ENCODE data around the gene NPAS3. TPM values are rescaled to one million over a fixed set of nuclear protein-coding genes. Genes with fewer than 3 reads are reported as not detected.

Gene NPAS3
- total RNA-seq, 6 donors from 2014 or later = 0.30 to 0.77 (median 0.59) TPM; not detected in 2

- H3K27me3 ChIP-seq = no peaks in the 10 kb centered on the region
- TF ChIP-seq CTCF (IDR thresholded peaks at IDR 0.05) = no peak
- no peak for ATAC-seq (ENCODE audit: low FRiP score in 2 of 2)
- H3K4me3 ChIP-seq = no peak overlapping the region
- no peaks in the 10 kb centered on the region for H3K36me3 ChIP-seq
- no peak overlapping the region for H3K27ac ChIP-seq
- no peak for DNase-seq
- H3K4me1 ChIP-seq = no peaks in the 10 kb centered on the region
- H3K9me3 ChIP-seq = no peaks in the 10 kb centered on the region
- 63 to 76% methylated on average over 1 of the region's 1 CpG for WGBS, 2 donors
These were observed 625.2 kb downstream of the NPAS3 start for GRCh38 chr14:33563901-33564197.

GRCh38 chr14:33564774-33565630 lies 626.3 kb downstream of the NPAS3 start:
- WGBS, 2 donors = 58 to 64% methylated on average over 3 of the region's 3 CpGs
- no peak for ATAC-seq (ENCODE audit: low FRiP score in 2 of 2)
- H3K27ac ChIP-seq = no peak overlapping the region
- no peak overlapping the region for H3K4me3 ChIP-seq
- DNase-seq = no peak
- H3K9me3 ChIP-seq = no peaks in the 10 kb centered on the region
- H3K36me3 ChIP-seq = no peaks in the 10 kb centered on the region
- H3K27me3 ChIP-seq = no peaks in the 10 kb centered on the region
- peaks cover 0 to 5% (median 0%) of the 10 kb centered on the region in 4 donors for H3K4me1 ChIP-seq
- TF ChIP-seq POLR2AphosphoS5 (IDR thresholded peaks at IDR 0.05) (no peak), EP300 (IDR thresholded peaks at IDR 0.05) (no peak), CTCF (IDR thresholded peaks at IDR 0.05) (no peak), POLR2A (IDR thresholded peaks at IDR 0.05) (no peak)

- H3K27ac ChIP-seq = no peak overlapping the region
- 90 to 95% methylated on average over 9 of the region's 9 CpGs for WGBS, 2 donors
These were observed 627.4 kb downstream of the NPAS3 start for GRCh38 chr14:33566082-33566481.

GRCh38 chr14:33567023-33567728 lies 628.5 kb downstream of the NPAS3 start:
- Histone ChIP-seq H3K4me1 (peaks cover 0 to 5% (median 0%) of the 10 kb centered on the region in 4 donors), H3K9me3 (no peaks in the 10 kb centered on the region), H3K36me3 (no peaks in the 10 kb centered on the region), H3K27ac (no peak overlapping the region), H3K27me3 (no peaks in the 10 kb centered on the region), H3K4me3 (no peak overlapping the region)
- 68 to 78% methylated on average over 10 of the region's 10 CpGs for WGBS, 2 donors
- TF ChIP-seq POLR2A (IDR thresholded peaks at IDR 0.05) = no peak
- no peak for TF ChIP-seq CTCF (IDR thresholded peaks at IDR 0.05)
- no peak for TF ChIP-seq POLR2AphosphoS5 (IDR thresholded peaks at IDR 0.05)
- TF ChIP-seq EP300 (IDR thresholded peaks at IDR 0.05) = no peak
- ATAC-seq (ENCODE audit: low FRiP score in 2 of 2) = no peak
- no peak for DNase-seq

More at GRCh38 chr14:33566082-33566481, 627.4 kb downstream of the NPAS3 start:
- H3K9me3 ChIP-seq = no peaks in the 10 kb centered on the region
- no peaks in the 10 kb centered on the region for H3K36me3 ChIP-seq
- peaks cover 0 to 5% (median 0%) of the 10 kb centered on the region in 4 donors for H3K4me1 ChIP-seq
- H3K27me3 ChIP-seq = no peaks in the 10 kb centered on the region
- TF ChIP-seq CTCF (IDR thresholded peaks at IDR 0.05) (no peak), POLR2A (IDR thresholded peaks at IDR 0.05) (no peak), POLR2AphosphoS5 (IDR thresholded peaks at IDR 0.05) (no peak), EP300 (IDR thresholded peaks at IDR 0.05) (no peak)
- H3K4me3 ChIP-seq = no peak overlapping the region
- ATAC-seq (ENCODE audit: low FRiP score in 2 of 2) (no peak), DNase-seq (no peak)
